Astrocyte (in vitro differentiated cells and primary cell): Measurements from ENCODE around the gene OR2J3.

Experiments
- CTCF ChIP-seq: IDR thresholded peaks from 2 replicates; pipeline ENCODE4 v1.5.1; 2011; ENCODE audit warnings: low read depth, mild to moderate bottlenecking, inconsistent platforms, low read length, moderate library complexity; ENCODE audit not compliant: insufficient read depth
- EZH2 ChIP-seq: IDR thresholded peaks from 2 replicates; pipeline ENCODE4 v1.6.1; 2012; ENCODE audit warnings: mild to moderate bottlenecking, low read length, inconsistent platforms; ENCODE audit not compliant: insufficient read depth

DNA sequence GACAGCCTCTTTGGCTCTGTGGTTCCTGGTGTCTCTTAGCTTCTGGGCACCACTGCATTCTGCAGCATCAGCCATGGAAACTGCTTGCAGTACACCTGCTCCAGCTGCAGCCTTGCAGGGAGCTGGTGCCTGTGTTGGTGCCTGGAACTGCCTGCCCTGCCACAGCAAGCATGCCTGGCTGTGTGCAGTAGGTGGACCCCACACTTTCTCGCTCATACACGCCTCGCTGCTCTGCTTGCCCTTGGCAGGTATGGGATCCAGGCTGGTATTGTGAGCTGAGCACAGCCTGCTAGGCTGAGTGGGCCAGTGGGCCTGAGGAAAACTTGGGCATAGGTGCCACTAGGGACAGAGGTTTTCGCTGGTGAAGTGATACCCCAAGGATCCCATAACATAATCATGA is 22.8 kb downstream of the OR2J3 start:
- no peak for TF ChIP-seq EZH2
- TF ChIP-seq CTCF: no peak
